ENCODE measurements around the gene SNRNP35.

Gene SNRNP35

GRCh38 chr12:123436017-123436964 lies 21.6 kb upstream of the SNRNP35 start, which contains the start of gene RILPL2 (continued):
- TF ChIP-seq, protein P1, sequence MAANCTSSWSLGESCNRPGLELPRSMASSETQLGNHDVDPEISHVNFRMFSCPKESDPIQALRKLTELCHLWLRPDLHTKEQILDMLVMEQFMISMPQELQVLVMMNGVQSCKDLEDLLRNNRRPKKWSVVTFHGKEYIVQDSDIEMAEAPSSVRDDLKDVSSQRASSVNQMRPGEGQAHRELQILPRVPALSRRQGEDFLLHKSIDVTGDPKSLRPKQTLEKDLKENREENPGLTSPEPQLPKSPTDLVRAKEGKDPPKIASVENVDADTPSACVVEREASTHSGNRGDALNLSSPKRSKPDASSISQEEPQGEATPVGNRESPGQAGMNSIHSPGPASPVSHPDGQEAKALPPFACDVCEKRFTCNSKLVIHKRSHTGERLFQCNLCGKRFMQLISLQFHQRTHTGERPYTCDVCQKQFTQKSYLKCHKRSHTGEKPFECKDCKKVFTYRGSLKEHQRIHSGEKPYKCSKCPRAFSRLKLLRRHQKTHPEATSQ (tag by site-specific recombination; IDR thresholded peaks at IDR 0.05), result no peak
- TF ChIP-seq ZNF792 (tag by site-specific recombination; IDR thresholded peaks at IDR 0.05), result no peak
- TF ChIP-seq ZNF354C (tag by site-specific recombination; IDR thresholded peaks at IDR 0.05; ENCODE audit: borderline replicate concordance, low read depth), result no peak
- no peak for TF ChIP-seq ZNF701 (tag by site-specific recombination; IDR thresholded peaks at IDR 0.05)
- TF ChIP-seq ZBTB44 (tag by site-specific recombination; IDR thresholded peaks at IDR 0.05), result 0 out of 2 replicates have a peak, but pooled peaks have one; percentile 22

DNA sequence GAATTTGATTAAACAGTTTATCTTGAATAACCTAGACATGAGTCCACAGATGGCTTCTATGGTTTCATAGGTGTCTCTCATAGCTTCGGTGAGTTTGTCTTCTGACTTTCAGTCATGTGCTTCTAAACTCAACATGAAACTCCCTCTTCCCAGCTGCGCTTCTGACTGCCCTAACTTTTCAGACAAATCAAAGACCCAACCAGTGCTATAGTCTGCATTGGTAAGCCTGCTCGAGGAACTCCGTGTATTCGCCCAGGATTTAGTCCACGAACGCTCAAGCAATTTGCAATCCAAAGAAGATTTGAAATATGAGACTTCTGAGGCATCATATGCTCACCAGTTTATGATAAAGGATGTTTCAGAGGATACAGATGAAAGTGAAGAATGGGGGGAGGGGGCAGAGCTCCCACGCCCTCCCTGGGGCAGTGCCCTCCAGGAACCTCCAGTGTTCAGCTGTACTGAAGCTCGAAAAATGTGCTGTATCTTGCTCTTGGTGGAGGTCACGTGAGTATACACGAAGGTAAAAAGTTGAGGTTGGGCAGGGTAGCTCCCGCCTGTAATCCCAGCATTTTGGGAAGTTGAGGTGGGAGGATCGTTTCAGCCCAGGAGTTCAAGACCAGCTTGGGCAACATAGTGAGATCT lies 16.3 kb upstream of the SNRNP35 start:
- no peak overlapping the region for H3K4me3 ChIP-seq (ENCODE audit: low read depth, low read length)
- CTCF ChIA-PET, result interaction anchor here (0.6 kb wide), 1 partner anchor 180 kb away, joined by 3 read pairs; no protein-coding TSS in a partner anchor
- TF ChIP-seq ZNF747 (tag by site-specific recombination; IDR thresholded peaks at IDR 0.05) (no peak), TCF7L2 (IDR thresholded peaks at IDR 0.05; ENCODE audit: borderline replicate concordance, low read depth, low read length) (no peak)
- no peaks in the 10 kb centered on the region for H3K9me3 ChIP-seq (ENCODE audit: control insufficient read depth, insufficient read depth, low read depth, low read length)
- POLR2A ChIA-PET, result no interaction called here
- no peaks in the 10 kb centered on the region for H3K36me3 ChIP-seq (ENCODE audit: control insufficient read depth in 2 of 2, insufficient read depth in 1 of 2, low read length in 2 of 2)
- no peak overlapping the region for H3K27ac ChIP-seq (ENCODE audit: extremely low read depth, low read depth, low read length)
- peaks cover 7% of the 10 kb centered on the region; the same call in 1 of the 2 replicates for H3K4me1 ChIP-seq (ENCODE audit: control insufficient read depth, insufficient read depth, low read length)

GRCh38 chr12:123442774-123443173 lies 15.2 kb upstream of the SNRNP35 start:
- H3K4me1 ChIP-seq (ENCODE audit: control insufficient read depth, insufficient read depth, low read length), result peaks cover 7% of the 10 kb centered on the region; the same call in 1 of the 2 replicates
- H3K27ac ChIP-seq (ENCODE audit: extremely low read depth, low read depth, low read length), result no peak overlapping the region
- ChIA-PET POLR2A (no interaction called here), CTCF (no interaction called here)
- H3K9me3 ChIP-seq (ENCODE audit: control insufficient read depth, insufficient read depth, low read depth, low read length), result no peaks in the 10 kb centered on the region
- H3K4me3 ChIP-seq (ENCODE audit: low read depth, low read length), result no peak overlapping the region
- H3K36me3 ChIP-seq (ENCODE audit: control insufficient read depth in 2 of 2, insufficient read depth in 1 of 2, low read length in 2 of 2), result no peaks in the 10 kb centered on the region
- TF ChIP-seq ZNF19 (tag by site-specific recombination; IDR thresholded peaks at IDR 0.05; ENCODE audit: low read depth), result no peak
- TF ChIP-seq TRIM28 (IDR thresholded peaks at IDR 0.05; ENCODE audit: borderline replicate concordance, low read length), result no peak
- no peak for TF ChIP-seq BCL11B (tag by site-specific recombination; IDR thresholded peaks at IDR 0.05; ENCODE audit: low read depth)
- no peak for TF ChIP-seq ZBTB1 (tag by site-specific recombination; IDR thresholded peaks at IDR 0.05)
- TF ChIP-seq ZNF354C (tag by site-specific recombination; IDR thresholded peaks at IDR 0.05; ENCODE audit: borderline replicate concordance, low read depth), result no peak
- no peak for TF ChIP-seq ZNF335 (tag by site-specific recombination; conservative IDR thresholded peaks at IDR 0.05)
- TF ChIP-seq ZSCAN16 (tag by site-specific recombination; IDR thresholded peaks at IDR 0.05), result no peak
- no peak for TF ChIP-seq ZBTB7A (tag by site-specific recombination; IDR thresholded peaks at IDR 0.05; ENCODE audit: low read depth)
- no peak for TF ChIP-seq ZNF658 (tag by site-specific recombination; IDR thresholded peaks at IDR 0.05)
- TF ChIP-seq ZNF157 (tag by site-specific recombination; IDR thresholded peaks at IDR 0.05), result no peak
- TF ChIP-seq AEBP2 (tag by site-specific recombination; IDR thresholded peaks at IDR 0.05; ENCODE audit: borderline replicate concordance), result no peak
- TF ChIP-seq ZNF449 (tag by site-specific recombination; IDR thresholded peaks at IDR 0.05), result no peak
- TF ChIP-seq ZNF114 (tag by site-specific recombination; IDR thresholded peaks at IDR 0.05), result no peak
- no peak for TF ChIP-seq ZNF544 (tag by site-specific recombination; IDR thresholded peaks at IDR 0.05)
- no peak for TF ChIP-seq ATF2 (tag by site-specific recombination; IDR thresholded peaks at IDR 0.05; ENCODE audit: low read depth)
- no peak for TF ChIP-seq SCRT2 (tag by site-specific recombination; IDR thresholded peaks at IDR 0.05)
- no peak for TF ChIP-seq ZNF571 (tag by site-specific recombination; IDR thresholded peaks at IDR 0.05)
- no peak for TF ChIP-seq ZNF76 (tag by site-specific recombination; IDR thresholded peaks at IDR 0.05; ENCODE audit: borderline replicate concordance, low read depth)

All from HEK293 (cell line).